HG02981 (cell line): ENCODE measurements around the gene NFATC4.
"Not testable (repeated sequence)": the region's sequence is repeated elsewhere in the genome, so short reads cannot be mapped to it uniquely, and the experiment has no call there.

Experiments used
- ATAC-seq: cut with Tn5 transposase; IDR thresholded peaks from one replicate; pipeline ENCODE4 v1.9.1; 2021; ENCODE audit warnings: mild to moderate bottlenecking, moderate library complexity; ENCODE audit not compliant: unreplicated experiment

NFATC4 gene

GRCh38 chr14:24367514-24368211, at the start of gene NFATC4:
Gene NFATC4, plus strand, starts transcription at chr14:24368184. Its CDS starts 157 bp downstream, at chr14:24368341.
- peak; percentile 2 for ATAC-seq

GRCh38 chr14:24321212-24321975, 46.6 kb upstream of the NFATC4 start:
- no peak for ATAC-seq

GRCh38 chr14:24322672-24323071, 45.3 kb upstream of the NFATC4 start:
- no peak for ATAC-seq

- no peak for ATAC-seq
Measured at GRCh38 chr14:24323341-24323740, 44.6 kb upstream of the NFATC4 start.

GRCh38 chr14:24324024-24324423, 44.0 kb upstream of the NFATC4 start:
- no peak for ATAC-seq

GRCh38 chr14:24325041-24325530, 42.9 kb upstream of the NFATC4 start:
- ATAC-seq, result no peak

- no peak for ATAC-seq
Measured at GRCh38 chr14:24325963-24326362, 42.0 kb upstream of the NFATC4 start.

GRCh38 chr14:24327303-24327702, 40.7 kb upstream of the NFATC4 start:
- no peak for ATAC-seq

- ATAC-seq, result not testable (repeated sequence)
Measured at GRCh38 chr14:24327914-24328313, 40.1 kb upstream of the NFATC4 start.

- ATAC-seq, result no peak
Measured at GRCh38 chr14:24329073-24329663, 38.8 kb upstream of the NFATC4 start.

- ATAC-seq, result no peak
Measured at GRCh38 chr14:24329736-24330135, 38.2 kb upstream of the NFATC4 start.

- ATAC-seq, result no peak
Measured at GRCh38 chr14:24330973-24331674, 36.9 kb upstream of the NFATC4 start.

- ATAC-seq, result no peak
Measured at GRCh38 chr14:24331731-24332267, 36.2 kb upstream of the NFATC4 start.

GRCh38 chr14:24332268-24332993, 35.6 kb upstream of the NFATC4 start:
- ATAC-seq, result peak; percentile 86

GRCh38 chr14:24334431-24335291, 33.3 kb upstream of the NFATC4 start, which contains the start of gene ADCY4:
Gene ADCY4, minus strand, starts transcription at chr14:24335071. Its CDS starts 419 bp downstream, at chr14:24334652.
- no peak for ATAC-seq

GRCh38 chr14:24335461-24336171, 32.4 kb upstream of the NFATC4 start:
- no peak for ATAC-seq

GRCh38 chr14:24337144-24337823, 30.7 kb upstream of the NFATC4 start:
- ATAC-seq, result no peak

- ATAC-seq, result no peak
Measured at GRCh38 chr14:24337824-24338175, 30.2 kb upstream of the NFATC4 start.
